ENCODE data around the gene IMP4.

The IMP4 gene

DNA sequence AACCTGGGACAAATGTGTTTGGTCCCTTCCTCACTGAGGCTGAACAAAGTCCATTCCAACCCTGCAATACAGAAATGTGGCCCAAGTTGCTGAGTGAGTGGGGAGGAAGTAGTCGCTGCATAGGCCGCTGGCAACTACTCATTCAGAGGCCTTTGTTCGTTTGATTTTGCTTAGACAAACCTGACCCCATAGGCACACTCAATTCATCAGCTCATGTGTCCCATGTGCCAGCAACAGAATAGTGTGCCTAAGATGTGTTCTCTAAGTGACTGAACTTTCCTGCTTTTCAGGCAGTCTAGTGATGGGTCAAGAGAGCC is 36.2 kb downstream of the IMP4 start:
- no peak for DNase-seq

- DNase-seq, result no peak
Observed at GRCh38 chr2:130380096-130380934, 37.6 kb downstream of the IMP4 start.

DNA sequence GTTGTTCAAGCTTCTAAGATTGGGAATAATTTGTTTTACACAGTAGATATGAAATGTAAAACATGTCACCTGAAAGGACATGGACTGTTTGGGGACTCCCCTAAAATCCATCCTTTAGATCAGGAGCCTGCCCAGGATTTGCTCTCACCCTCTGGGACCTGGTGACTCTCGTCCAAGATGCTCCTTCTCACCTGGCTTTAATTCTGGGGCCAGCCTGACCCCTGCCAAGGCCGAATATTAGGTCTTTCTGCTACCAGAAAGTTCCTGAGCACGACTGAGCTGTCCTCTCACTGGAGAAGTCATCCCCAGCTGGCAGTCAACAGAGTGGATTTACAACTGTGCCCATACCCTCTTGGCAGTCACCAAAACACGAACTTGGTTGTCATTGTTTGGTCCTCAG is 38.4 kb downstream of the IMP4 start:
- DNase-seq, result no peak

GRCh38 chr2:130381619-130382018 is 38.9 kb downstream of the IMP4 start:
- DNase-seq, result no peak

DNA sequence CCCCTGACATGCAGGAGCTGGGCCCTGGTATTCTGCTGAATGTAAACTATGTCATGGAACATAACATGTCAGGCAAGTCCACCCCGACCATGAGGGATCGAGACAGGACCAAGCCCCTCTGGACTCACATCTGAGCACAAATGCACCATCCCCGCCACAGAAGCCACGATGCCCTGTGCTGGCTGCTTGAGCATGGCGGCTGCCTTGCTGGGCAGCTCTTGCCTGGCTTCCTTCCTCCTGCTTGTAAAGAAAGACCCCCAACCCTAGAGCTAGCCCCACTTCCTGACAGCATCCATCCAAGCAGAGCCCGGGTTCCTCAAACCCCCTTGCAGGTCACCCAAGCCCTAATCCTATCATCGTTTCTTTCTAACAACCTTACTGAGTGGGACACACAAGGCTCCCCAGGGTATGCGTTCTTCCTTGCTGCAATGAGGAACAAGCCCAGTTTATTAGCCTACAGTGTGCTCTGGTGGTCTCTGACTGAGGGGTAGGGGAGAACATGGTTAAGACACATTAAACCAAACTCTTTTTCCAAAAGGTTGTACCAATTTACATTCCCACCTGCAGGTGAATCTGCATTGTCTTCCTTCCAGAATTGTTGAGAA is 39.7 kb downstream of the IMP4 start:
- no peak for DNase-seq

DNA sequence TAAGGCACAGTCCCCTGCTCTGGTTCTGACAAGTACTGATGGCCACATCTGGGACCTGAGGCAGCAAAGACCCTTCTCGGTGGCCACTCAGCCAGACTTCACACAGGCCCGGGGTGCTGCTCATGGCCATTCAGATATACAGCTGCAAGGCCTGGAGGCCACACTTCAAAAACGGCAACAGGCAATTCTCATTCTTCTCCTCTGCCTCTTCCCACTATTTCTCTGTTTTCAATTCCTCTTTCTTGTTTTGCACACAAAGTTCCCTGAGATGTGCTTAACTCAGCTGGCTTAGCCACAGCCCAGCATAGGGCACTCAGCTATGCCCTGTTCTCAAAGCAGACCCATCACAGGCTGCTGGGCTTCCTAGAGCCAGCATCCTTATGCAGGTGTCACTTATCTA is 43.0 kb downstream of the IMP4 start:
- no peak for DNase-seq

DNA sequence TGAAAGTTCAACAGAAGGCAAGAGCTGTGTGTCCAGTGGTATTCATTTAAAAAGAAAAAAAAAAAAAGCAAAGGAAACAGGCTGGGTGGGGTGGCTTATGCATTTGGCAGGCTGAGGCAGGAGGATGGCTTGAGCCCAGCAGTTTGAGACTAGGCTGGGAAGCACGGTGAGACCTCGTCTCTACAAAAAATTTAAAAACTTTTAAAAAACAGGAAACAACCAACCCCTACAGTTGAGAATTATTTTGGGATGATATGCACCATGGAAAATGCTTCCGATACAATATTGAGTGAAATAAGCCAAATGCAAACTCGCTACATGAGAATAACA is 44.3 kb downstream of the IMP4 start:
- no peak for DNase-seq

- no peak for DNase-seq
Observed at GRCh38 chr2:130387804-130388203, 45.1 kb downstream of the IMP4 start.

DNA sequence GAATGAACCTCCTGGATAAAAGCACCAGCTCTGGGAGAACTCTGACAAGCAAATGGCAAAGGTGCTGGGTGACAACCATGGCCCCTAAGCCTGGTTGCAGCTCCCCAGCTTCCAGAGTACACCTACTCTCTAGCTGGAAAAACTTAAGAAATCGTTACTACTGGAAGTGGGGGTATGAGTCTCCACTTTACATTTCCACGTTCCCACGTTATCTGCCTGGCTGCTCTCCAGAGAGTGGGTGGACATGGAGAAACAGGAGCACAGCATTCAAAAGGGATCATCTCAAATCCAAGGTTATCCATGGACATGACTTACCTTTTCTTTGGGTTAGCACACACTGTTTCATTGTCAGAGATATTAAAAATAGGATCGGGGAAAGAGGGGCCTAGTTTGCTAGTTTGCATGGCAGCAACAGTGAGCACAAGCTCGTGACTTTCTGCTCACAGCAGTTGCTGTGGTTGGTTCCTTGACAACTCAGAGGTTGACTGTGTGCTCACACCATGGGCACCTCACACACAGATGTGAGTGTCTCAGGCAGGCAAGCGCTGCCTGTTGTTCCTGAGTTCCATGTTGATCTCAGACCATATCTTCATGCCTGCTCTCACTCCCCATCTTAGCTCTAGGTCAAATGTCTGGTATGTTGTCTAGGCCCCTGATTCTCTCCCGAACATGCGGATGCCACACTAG is 45.7 kb downstream of the IMP4 start:
- DNase-seq, result no peak

DNA sequence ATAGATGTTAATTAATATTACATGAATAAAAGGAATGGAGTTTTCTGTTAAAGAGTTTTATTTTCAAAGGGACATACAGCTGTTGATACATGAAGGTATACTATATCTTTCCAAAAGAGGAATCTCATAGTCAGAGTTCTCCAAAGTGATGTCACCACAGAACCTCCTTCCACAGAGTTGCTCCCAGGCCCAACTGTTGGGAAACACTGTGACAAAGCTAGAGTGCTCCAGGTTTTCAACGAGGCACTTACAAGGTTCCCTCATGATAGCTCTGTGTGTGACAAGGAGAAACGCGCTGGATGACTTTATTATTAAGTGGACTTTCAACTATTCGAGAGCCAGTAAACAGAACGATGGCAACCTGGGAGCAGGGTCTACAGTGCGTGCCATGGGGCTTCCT is 46.7 kb downstream of the IMP4 start:
- DNase-seq, result no peak

GRCh38 chr2:130389783-130390182 is 47.1 kb downstream of the IMP4 start:
- no peak for DNase-seq

DNA sequence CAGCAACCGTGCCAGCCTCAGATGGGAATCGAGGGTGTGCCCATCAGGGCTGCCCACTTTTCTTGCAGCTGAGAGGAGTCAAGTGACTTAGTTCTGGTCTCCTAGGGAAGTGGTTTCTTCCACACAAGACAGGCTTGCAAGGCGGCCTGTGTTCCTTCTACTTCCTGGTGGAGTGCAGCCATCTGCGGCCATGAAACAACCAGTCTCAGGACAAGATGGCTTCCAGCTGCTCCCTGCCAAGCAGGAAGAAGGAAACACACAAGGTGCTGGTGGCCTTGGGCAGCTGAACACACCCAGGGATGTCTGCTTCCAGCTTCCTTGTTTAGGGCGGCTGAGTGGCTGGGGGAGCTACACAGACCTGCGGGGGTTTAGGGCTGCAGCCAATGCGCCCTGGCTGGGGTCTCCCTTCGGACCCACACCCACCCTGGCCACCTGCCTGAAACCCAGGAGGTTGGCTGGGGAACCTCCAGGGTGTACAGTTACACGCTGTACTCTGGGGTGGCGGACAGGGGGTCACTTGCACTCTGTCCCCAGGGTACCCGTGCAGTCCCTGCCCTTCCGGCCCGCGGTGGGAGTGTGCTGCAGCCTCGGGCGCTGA is 47.9 kb downstream of the IMP4 start:
- DNase-seq, result no peak

GRCh38 chr2:130391058-130391871 is 48.6 kb downstream of the IMP4 start:
- DNase-seq, result peak; percentile 87

DNA sequence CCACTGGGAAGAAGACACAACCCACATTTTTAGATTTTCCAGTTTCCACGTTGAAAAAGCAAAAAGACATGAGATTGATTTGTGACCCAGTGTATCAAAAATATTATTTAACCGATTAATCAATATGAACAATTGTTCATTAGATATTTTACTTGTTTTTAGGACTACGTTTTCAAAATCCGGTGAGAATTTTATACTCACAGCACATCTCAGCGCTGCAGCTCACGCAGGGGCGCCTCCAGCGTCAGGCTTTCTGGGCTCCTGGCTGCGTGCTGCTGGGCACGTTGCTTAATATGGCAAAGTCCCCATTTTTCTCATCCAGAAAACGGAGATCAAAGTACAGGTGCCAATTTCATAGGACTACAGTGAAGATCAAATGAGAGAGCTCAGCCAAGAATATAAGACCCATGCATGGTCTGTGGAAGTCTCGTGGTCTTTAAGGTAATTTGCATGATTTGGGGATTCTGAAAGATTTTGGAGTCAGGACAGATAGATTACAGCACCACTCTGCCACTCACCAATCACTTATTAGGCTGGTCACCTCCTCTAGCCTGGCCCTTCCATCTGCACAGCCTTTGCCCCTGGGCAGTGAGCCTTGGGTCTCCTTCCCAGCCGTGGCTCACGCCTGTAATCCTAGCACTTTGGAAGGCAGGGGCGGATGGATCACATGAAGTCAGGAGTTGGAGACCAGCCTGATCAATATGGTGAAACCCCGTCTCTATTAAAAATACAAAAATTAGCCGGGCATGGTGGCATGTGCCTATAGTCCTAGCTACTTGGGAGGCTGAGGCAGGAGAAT is 49.4 kb downstream of the IMP4 start:
- no peak for DNase-seq

GRCh38 chr2:130393318-130393910 is 50.7 kb downstream of the IMP4 start:
- DNase-seq, result no peak

Data from activated effector memory CD4-positive, alpha-beta T cell treated with anti-CD3 and anti-CD28 coated beads, Interleukin-2, amount 50 U/mL, for 16 hours (primary cell).